VCaP (cell line): ENCODE data around the gene NYNRIN.

Experiments used
- H3K27ac ChIP-seq: fragments of 450-650 bp; 2 replicates; pipeline ENCODE4 v1.5.1; 2017
- TF ChIP-seq, protein P1 (sequence below): fragments of 450-650 bp; conservative IDR thresholded peaks from 2 replicates; pipeline ENCODE4 v1.5.1; 2017; ENCODE audit warnings: mild to moderate bottlenecking, moderate library complexity

NYNRIN gene

DNA sequence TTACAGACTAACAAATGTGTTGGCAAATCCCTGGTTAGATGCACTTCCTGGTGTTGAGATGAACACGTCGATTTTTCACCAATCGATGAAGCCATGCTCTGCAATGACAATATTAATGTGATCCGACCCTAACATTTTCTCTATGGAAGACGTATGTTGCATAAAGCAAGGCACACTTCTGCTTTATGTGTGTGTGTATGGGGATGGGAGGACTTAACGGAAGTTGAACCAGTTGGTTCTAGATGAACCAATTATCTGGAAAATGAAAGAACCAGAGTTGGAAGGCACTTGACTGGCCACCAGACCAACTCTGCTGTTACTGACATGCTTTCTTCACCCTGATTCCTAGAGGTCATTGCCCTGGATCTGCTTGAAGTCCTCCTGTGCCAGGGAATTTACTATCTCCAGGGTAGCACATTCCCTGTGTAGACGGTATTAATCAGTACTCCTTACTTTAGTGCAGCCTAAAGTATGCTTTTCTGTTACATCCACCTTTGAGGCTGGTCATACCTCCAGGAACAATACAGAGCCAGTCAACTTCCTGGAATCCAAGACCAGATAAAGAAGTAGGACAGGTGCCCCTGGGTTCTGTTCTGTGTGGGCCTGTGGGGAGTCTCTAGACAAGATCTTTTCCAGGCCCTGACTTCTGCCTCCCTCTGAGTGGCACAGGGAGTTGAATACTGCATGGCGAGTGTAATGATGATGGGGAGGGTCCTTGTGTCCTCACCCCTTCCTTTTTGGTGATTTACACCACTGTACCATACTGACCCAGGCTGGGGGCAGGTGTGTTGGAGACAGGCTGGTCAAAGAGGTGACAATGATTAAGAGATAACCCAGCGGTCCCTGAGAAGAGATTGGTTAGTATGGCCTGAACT lies 39.7 kb downstream of the NYNRIN start:
- TF ChIP-seq, protein P1, sequence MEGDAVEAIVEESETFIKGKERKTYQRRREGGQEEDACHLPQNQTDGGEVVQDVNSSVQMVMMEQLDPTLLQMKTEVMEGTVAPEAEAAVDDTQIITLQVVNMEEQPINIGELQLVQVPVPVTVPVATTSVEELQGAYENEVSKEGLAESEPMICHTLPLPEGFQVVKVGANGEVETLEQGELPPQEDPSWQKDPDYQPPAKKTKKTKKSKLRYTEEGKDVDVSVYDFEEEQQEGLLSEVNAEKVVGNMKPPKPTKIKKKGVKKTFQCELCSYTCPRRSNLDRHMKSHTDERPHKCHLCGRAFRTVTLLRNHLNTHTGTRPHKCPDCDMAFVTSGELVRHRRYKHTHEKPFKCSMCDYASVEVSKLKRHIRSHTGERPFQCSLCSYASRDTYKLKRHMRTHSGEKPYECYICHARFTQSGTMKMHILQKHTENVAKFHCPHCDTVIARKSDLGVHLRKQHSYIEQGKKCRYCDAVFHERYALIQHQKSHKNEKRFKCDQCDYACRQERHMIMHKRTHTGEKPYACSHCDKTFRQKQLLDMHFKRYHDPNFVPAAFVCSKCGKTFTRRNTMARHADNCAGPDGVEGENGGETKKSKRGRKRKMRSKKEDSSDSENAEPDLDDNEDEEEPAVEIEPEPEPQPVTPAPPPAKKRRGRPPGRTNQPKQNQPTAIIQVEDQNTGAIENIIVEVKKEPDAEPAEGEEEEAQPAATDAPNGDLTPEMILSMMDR: no peak
- H3K27ac ChIP-seq: no peak overlapping the region

DNA sequence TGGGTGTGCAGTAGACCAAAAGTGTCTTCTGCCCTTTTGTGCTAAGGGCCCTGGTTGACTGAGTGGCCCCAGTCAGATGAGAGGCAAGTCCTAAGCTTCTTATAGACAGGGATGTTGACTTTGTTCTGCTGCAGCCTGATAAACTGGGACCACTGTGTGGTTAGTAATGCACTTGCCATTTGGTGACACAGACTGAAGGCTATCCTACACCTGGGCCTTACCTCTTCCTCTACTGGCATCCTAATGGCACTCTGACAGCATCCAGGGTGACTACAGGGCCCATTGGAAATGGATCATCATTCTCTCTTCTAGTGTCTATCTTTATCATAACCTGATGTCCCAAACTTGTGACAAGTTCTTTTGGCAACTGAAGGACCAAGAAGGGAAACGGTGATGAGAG lies 40.5 kb downstream of the NYNRIN start:
- no peak overlapping the region for H3K27ac ChIP-seq

DNA sequence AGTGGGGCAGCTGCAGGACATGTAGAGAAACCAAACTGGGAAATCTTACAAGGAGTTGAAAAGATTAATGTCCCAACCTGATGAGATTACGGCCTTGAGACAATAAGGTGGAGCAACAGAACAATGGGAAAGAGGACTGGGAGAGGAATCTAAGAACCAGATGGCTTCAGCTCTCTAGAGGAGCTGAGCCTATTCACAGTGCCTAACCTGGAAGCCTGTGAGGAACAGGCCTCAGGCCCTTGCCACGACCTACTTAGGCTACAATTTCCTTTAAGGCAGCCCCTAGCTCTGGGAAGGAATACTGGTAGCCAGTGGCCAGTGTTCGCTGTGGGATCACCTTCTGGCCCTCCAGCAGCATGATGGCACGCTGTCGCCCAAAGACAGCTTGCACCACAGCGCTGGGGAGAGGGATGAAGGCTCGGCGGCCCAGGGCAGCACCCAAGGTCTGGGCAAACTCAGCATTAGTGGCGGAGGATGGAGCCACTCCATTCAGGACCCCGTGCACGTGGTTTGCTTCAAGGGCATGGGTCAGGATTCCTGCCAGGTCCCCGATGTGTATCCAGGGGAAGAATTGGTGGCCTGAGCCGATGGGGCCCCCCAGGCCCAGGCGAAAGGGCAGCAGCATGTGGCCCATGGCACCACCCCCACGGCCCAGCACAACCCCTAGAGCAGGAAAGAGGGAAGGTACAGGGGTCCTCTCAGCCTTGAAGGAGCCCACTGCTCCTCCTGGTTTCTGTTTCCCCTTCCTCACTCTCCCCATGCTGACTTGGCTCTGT lies 41.2 kb downstream of the NYNRIN start:
- TF ChIP-seq, protein P1: no peak
- H3K27ac ChIP-seq: no peak overlapping the region

More for the DNA sequence above, 40.5 kb downstream of the NYNRIN start:
- TF ChIP-seq, protein P1: no peak

DNA sequence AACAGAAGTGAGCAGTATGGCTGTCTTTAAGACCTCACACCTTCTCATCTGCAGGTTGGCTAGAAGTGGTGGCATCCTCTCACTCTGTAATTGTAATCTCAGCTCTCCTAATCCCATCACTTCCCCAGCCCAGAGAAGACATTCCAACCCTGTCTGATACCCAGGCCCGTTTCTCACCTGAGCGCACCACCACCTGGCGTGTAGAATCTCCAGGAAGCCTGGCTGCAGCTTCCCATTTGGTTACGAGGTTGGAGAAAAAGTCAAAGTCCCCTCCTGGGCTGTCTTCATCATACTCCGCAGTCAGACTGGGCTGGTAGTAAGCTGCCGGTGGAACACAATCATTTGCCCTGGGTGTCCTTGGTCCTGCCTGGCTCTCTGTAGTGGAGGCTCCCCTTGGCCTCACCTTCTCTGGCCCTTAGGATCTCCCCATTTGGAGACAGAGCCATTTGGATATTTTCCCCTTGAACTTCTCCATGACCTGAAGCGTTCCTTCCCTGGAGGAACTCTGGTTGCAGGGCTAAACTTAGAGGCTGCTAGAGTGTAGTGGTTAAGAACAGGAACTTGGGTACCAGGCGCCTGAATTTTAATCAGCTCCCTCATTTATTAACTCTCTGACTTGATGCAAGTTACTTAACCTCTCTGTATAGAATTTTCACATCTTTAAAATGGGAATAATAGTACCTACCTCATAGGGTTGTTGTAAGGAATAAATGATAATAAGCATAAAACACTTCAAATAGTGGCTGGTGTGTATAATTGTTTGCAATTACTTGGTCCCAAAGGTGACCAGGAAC lies 42.0 kb downstream of the NYNRIN start:
- H3K27ac ChIP-seq: peak overlapping the region; percentile 96
- TF ChIP-seq, protein P1: no peak

DNA sequence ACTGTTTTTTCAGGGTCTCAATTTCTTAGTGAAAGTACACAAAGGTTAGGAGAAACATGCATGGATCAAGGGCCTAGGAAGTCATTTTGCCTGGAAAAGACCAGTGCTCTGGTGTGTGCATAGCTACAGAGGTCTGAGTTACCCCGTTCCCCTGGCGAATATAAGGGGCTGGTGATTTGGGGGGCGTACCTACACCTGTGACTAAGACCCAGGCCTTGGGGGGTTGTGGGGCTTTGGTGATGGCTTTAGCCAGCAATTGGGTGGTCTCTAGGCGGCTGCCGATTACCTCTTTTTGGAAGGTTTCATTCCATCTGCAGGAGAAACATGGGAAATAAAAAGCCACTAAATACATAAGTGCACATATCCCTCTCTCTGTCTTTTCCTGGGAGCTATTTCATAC lies 42.7 kb downstream of the NYNRIN start:
- peak overlapping the region; percentile 96 for H3K27ac ChIP-seq
- TF ChIP-seq, protein P1: no peak

DNA sequence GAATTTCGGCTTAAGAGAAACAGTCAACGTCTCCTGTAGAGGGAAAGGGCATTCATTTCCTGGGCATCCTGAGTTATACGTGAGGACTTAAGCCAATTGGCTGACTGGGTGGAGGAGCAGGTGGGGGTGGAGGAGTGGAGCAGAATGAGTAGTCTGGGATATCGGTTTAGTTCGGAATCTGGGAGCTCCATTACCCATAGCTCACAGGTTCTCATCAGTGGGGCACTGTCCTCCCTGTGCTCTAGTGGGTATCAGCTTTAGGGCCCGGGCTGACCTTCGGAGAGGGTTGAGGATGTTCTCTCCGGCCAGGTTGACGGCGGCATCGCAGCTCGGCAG lies 43.1 kb downstream of the NYNRIN start:
- H3K27ac ChIP-seq: peak overlapping the region; percentile 96
- TF ChIP-seq, protein P1: no peak
